AG04450 (cell line): ENCODE data around the gene ZBTB7C. TPM values are rescaled to one million over a fixed set of nuclear protein-coding genes. Genes with fewer than 3 reads are reported as not detected.

Experiments used
- CTCF ChIA-PET: fragments of 300-600, 350-600 bp; formaldehyde crosslinking; extraction: SDS; loops from one replicate; lab custom pipeline; 2022; ENCODE audit warnings: antibody characterized with exemption, inconsistent platforms; lab: Charles Lee
- POLR2A ChIA-PET: fragments of 350-600 bp; formaldehyde crosslinking; extraction: SDS; loops from one replicate; lab custom pipeline; 2021; ENCODE audit warnings: antibody characterized with exemption, inconsistent platforms; lab: Yijun Ruan, JAX
- DNase-seq: peaks from one replicate; pipeline ENCODE4 v3.0.0-alpha.2; 2011; ENCODE audit warnings: low read depth, low spot score
- H3K27ac ChIP-seq: one replicate; pipeline ENCODE4 v1.5.1; 2012; ENCODE audit warnings: low read depth, low read length, control low read depth
- H3K27me3 ChIP-seq: one replicate; pipeline ENCODE4 v1.6.0; 2012; ENCODE audit warnings: low read length; ENCODE audit not compliant: control insufficient read depth, insufficient read depth
- H3K4me3 ChIP-seq: 2 replicates; pipeline ENCODE4 v1.5.1; 2011; ENCODE audit warnings: mild to moderate bottlenecking, low read depth, low read length, control low read depth
- H3K9me3 ChIP-seq: 2 replicates; pipeline ENCODE4 v1.5.1; 2012; ENCODE audit warnings: low read length; ENCODE audit not compliant: control insufficient read depth, insufficient read depth
- polyA plus RNA-seq: library from polyadenylated mRNA; depleted of rRNA; stranded (reverse); fragments of >200 nt; gene quantifications from 2 replicates; pipeline ENCODE4 v1.2.3, GENCODE V29; 2011
- TF ChIP-seq, protein P1 (sequence below): IDR thresholded peaks from 2 replicates; pipeline ENCODE4 v1.5.1; 2011; ENCODE audit warnings: low read depth, low read length, control low read depth, inconsistent platforms

Gene ZBTB7C
- polyA plus RNA-seq, 1 experiment, result not detected

DNA sequence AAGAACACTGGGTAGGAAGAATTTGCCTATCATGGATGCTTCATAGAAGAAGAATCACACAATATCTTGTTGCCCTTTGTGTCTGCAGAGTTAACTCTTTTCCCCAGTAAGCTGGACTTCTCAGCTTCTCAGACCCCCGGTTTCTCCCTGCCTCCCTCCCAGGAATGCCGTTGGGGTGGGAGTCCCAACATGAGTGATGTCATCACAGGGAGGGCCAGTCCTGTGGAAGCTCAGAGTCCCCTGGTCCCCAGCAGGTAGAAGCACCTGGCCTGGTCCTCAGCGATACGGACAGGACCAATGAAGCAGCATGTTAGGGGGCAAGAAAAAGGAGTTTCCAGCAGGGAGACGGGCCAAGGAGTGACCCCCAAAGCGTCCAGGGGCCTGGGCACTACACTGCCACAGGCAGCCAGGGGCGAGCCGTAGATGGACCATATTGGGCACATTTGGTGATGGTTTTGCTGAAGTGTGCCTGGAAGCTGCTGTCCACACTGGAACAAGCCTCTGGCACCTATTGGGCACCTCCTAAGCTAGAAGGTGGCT is 242.8 kb downstream of the ZBTB7C start:
- H3K4me3 ChIP-seq, result no peak overlapping the region
- CTCF ChIA-PET, result no interaction called here
- H3K27ac ChIP-seq, result no peak overlapping the region
- no peaks in the 10 kb centered on the region for H3K9me3 ChIP-seq
- POLR2A ChIA-PET, result no interaction called here
- H3K27me3 ChIP-seq, result peaks cover 18% of the 10 kb centered on the region
- DNase-seq, result no peak
- TF ChIP-seq, protein P1, sequence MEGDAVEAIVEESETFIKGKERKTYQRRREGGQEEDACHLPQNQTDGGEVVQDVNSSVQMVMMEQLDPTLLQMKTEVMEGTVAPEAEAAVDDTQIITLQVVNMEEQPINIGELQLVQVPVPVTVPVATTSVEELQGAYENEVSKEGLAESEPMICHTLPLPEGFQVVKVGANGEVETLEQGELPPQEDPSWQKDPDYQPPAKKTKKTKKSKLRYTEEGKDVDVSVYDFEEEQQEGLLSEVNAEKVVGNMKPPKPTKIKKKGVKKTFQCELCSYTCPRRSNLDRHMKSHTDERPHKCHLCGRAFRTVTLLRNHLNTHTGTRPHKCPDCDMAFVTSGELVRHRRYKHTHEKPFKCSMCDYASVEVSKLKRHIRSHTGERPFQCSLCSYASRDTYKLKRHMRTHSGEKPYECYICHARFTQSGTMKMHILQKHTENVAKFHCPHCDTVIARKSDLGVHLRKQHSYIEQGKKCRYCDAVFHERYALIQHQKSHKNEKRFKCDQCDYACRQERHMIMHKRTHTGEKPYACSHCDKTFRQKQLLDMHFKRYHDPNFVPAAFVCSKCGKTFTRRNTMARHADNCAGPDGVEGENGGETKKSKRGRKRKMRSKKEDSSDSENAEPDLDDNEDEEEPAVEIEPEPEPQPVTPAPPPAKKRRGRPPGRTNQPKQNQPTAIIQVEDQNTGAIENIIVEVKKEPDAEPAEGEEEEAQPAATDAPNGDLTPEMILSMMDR, result no peak

- TF ChIP-seq, protein P1, result no peak
- H3K9me3 ChIP-seq, result no peaks in the 10 kb centered on the region
- H3K27ac ChIP-seq, result no peak overlapping the region
- ChIA-PET CTCF (interaction anchor here (0.6 to 1.1 kb wide), 2 partner anchors 157 to 393 kb away, joined by 3 to 4 read pairs; no protein-coding TSS in a partner anchor), POLR2A (no interaction called here)
- DNase-seq, result no peak
- no peak overlapping the region for H3K4me3 ChIP-seq
- peaks cover 18% of the 10 kb centered on the region for H3K27me3 ChIP-seq
These were observed 243.9 kb downstream of the ZBTB7C start for GRCh38 chr18:48165111-48165866.

- TF ChIP-seq, protein P1, result no peak
- H3K9me3 ChIP-seq, result no peaks in the 10 kb centered on the region
- no peak for DNase-seq
- CTCF ChIA-PET, result interaction anchor here (1.1 kb wide), 1 partner anchor 393 kb away, joined by 3 read pairs; no protein-coding TSS in a partner anchor
- POLR2A ChIA-PET, result no interaction called here
- no peak overlapping the region for H3K4me3 ChIP-seq
- H3K27me3 ChIP-seq, result peaks cover 18% of the 10 kb centered on the region
- no peak overlapping the region for H3K27ac ChIP-seq
These were observed 244.5 kb downstream of the ZBTB7C start for GRCh38 chr18:48164701-48165100.

DNA sequence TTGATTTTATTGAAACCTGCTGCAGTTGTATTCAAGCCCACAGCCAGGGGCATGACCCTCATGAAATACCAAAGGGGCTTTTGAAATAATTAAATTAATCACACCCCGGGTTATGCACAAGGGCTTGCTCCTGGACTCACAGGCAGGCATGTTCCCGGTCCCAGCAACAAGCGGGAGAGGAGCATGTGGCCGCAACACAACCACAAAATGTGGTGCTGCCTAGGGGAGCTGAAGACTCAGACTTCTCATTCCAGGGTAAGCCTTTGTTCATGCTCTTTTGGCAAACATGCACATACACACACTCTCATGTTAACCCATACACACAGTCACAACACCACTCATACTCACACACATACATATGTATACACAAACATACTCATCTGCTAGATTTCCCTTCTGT is 245.1 kb downstream of the ZBTB7C start:
- TF ChIP-seq, protein P1, result no peak
- ChIA-PET POLR2A (no interaction called here), CTCF (no interaction called here)
- Histone ChIP-seq H3K9me3 (no peaks in the 10 kb centered on the region), H3K27ac (no peak overlapping the region), H3K4me3 (no peak overlapping the region), H3K27me3 (peaks cover 18% of the 10 kb centered on the region)
- no peak for DNase-seq

- H3K9me3 ChIP-seq, result no peaks in the 10 kb centered on the region
- H3K4me3 ChIP-seq, result no peak overlapping the region
- H3K27ac ChIP-seq, result no peak overlapping the region
These were observed 245.5 kb downstream of the ZBTB7C start for GRCh38 chr18:48163738-48164115.

More at GRCh38 chr18:48163738-48164115, 245.5 kb downstream of the ZBTB7C start:
- TF ChIP-seq, protein P1, result no peak
- no peak for DNase-seq
- POLR2A ChIA-PET, result no interaction called here
- peaks cover 18% of the 10 kb centered on the region for H3K27me3 ChIP-seq
- CTCF ChIA-PET, result no interaction called here
